ENCODE measurements around the gene RSPO4. TPM values are rescaled to one million over a fixed set of nuclear protein-coding genes. Genes with fewer than 3 reads are reported as not detected.

Gene RSPO4
- total RNA-seq, 6 experiments from 2014 or later = 0.07 to 0.51 TPM; not detected in 4

DNA sequence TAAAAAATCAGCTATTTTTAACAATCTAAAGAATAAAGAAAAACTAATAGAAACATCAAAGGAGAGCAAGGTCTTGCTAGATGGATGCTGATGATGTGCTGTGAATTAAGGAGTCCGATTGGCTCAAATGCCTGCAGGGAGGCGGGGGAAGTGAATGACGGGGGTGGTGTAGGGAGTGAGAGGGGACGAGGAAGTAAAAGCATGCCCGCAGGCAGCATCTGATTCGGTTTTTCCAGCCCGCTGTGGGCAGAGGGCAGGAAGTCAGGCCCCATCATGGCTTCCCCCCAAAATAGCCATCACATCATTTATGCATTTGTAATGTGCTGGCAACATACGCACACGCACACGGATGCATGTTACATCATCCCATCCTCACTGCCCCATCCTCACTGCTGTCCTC, 10.3 kb downstream of the RSPO4 start:
- Histone ChIP-seq H3K27ac (no peak overlapping the region), H3K9me3 (no peaks in the 10 kb centered on the region), H3K36me3 (no peaks in the 10 kb centered on the region), H3K27me3 (no peaks in the 10 kb centered on the region), H3K4me3 (no peak overlapping the region), H3K4me1 (no peaks in the 10 kb centered on the region)
- intact Hi-C loops (cut with DNase I) = no loop called here
- TF ChIP-seq, protein P1, sequence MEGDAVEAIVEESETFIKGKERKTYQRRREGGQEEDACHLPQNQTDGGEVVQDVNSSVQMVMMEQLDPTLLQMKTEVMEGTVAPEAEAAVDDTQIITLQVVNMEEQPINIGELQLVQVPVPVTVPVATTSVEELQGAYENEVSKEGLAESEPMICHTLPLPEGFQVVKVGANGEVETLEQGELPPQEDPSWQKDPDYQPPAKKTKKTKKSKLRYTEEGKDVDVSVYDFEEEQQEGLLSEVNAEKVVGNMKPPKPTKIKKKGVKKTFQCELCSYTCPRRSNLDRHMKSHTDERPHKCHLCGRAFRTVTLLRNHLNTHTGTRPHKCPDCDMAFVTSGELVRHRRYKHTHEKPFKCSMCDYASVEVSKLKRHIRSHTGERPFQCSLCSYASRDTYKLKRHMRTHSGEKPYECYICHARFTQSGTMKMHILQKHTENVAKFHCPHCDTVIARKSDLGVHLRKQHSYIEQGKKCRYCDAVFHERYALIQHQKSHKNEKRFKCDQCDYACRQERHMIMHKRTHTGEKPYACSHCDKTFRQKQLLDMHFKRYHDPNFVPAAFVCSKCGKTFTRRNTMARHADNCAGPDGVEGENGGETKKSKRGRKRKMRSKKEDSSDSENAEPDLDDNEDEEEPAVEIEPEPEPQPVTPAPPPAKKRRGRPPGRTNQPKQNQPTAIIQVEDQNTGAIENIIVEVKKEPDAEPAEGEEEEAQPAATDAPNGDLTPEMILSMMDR (IDR thresholded peaks at IDR 0.05) = no peak
- TF ChIP-seq POLR2A (IDR thresholded peaks at IDR 0.05) = no peak
- 60% methylated on average over 10 of the region's 10 CpGs for WGBS (ENCODE audit: insufficient coverage, low coverage, low lambda C conversion rate, missing lambda C conversion rate)
- no peak for ATAC-seq
- no peak for DNase-seq

DNA sequence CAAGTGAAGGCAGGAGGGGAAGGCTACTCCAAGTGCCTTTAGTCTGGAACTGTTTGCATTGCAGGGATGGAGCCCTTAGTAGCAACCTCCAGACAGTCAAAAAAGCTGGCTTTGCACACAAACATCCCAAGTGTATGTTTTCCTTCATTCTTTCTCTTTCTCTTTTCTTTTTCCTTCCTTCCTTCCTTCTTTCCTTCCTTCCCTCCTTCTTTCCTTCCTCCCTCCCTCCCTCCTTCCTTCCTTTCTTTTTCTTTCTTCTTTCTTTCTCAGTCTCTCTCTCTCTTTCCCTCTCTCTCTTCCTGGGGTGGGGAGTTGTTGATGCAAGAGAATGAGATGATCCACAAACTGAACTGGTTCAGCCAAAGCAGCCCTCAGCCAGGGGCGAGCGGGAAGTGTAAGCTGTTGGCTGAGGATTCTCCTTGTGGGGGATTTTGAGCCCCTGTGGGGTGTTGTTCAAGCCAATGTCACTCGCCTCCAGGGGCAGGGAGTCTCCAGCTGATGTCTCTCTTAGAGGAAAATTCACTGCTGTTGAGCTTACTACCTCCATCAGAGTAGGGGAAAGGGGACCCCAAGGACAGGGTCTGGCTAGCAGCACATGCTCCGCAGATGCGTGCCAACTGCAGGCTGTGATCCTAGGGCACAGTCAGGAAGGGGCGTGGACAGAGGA, 11.7 kb downstream of the RSPO4 start:
- DNase-seq (no peak), ATAC-seq (no peak)
- no peaks in the 10 kb centered on the region for H3K4me1 ChIP-seq
- no peaks in the 10 kb centered on the region for H3K9me3 ChIP-seq
- TF ChIP-seq POLR2A (IDR thresholded peaks at IDR 0.05) = no peak
- TF ChIP-seq, protein P1 (IDR thresholded peaks at IDR 0.05) = no peak
- H3K4me3 ChIP-seq = no peak overlapping the region
- H3K27me3 ChIP-seq = no peaks in the 10 kb centered on the region
- H3K36me3 ChIP-seq = no peaks in the 10 kb centered on the region
- intact Hi-C loops (cut with DNase I) = no loop called here
- 60% methylated on average over 1 of the region's 6 CpGs for WGBS (ENCODE audit: insufficient coverage, low coverage, low lambda C conversion rate, missing lambda C conversion rate)
- H3K27ac ChIP-seq = no peak overlapping the region

DNA sequence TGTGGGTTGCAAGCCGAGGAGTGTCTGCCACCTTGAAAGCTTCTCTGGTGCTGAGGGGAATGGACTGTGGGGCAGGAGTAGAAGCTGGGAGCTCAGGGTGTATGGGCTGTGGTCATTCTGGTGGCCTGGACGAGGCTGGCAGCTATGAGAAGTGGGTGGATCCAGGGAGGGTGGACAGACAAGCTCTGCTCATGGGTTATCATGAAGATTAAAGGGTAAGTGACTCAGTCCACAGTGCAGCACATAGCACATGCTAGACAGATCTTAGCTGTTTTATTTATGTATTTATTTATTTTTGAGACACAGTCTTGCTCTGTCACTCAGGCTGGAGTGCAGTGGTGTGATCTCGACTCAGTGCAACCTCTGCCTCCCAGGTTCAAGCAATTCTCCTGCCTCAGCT, 13.8 kb downstream of the RSPO4 start:
- no peaks in the 10 kb centered on the region for H3K27me3 ChIP-seq
- WGBS (ENCODE audit: insufficient coverage, low coverage, low lambda C conversion rate, missing lambda C conversion rate) = no CpG with 5 or more reads among the region's 3 CpGs
- no peak for TF ChIP-seq POLR2A (IDR thresholded peaks at IDR 0.05)
- TF ChIP-seq, protein P1 (IDR thresholded peaks at IDR 0.05) = no peak
- no peaks in the 10 kb centered on the region for H3K4me1 ChIP-seq
- no peak for ATAC-seq
- intact Hi-C loops (cut with DNase I) = no loop called here
- no peak overlapping the region for H3K27ac ChIP-seq
- H3K4me3 ChIP-seq = no peak overlapping the region
- no peaks in the 10 kb centered on the region for H3K36me3 ChIP-seq
- no peak for DNase-seq
- no peaks in the 10 kb centered on the region for H3K9me3 ChIP-seq

DNA sequence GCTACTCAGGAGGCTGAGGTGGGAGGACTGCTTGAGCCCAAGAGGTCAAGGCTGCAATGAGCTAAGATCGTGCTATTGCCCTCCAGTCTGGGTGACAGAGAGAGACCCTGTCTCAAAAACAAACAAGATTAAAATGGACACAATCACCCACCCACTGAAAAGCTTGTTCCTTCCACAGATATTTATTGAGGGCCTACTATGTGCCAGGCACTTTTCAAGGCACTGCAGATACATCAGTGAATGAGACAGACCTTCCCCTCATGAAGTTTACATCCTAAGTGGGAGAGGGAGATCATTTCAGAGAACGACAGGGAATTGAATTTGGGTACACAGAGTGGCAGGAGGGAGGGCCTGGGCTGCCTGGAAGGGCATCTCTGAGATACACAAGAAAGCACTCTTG, 14.4 kb downstream of the RSPO4 start:
- no peak overlapping the region for H3K27ac ChIP-seq
- no peaks in the 10 kb centered on the region for H3K4me1 ChIP-seq
- intact Hi-C loops (cut with DNase I) = no loop called here
- 52% methylated on average over 2 of the region's 2 CpGs for WGBS (ENCODE audit: insufficient coverage, low coverage, low lambda C conversion rate, missing lambda C conversion rate)
- TF ChIP-seq, protein P1 (IDR thresholded peaks at IDR 0.05) = no peak
- no peak for TF ChIP-seq POLR2A (IDR thresholded peaks at IDR 0.05)
- H3K27me3 ChIP-seq = no peaks in the 10 kb centered on the region
- ATAC-seq (no peak), DNase-seq (no peak)
- H3K9me3 ChIP-seq = no peaks in the 10 kb centered on the region
- H3K4me3 ChIP-seq = no peak overlapping the region
- no peaks in the 10 kb centered on the region for H3K36me3 ChIP-seq

Data from right lobe of liver (tissue), 6 donors.